K562 (cell line): ENCODE results near the gene SYNJ2. TPM values are rescaled to one million over a fixed set of nuclear protein-coding genes. Genes with fewer than 3 reads are reported as not detected.

Experiments used
- CEBPB ChIP-seq: fragments of 450-650 bp; IDR thresholded peaks from 2 replicates; pipeline ENCODE4 v1.6.1; 2016; ENCODE audit warnings: missing genetic modification characterization, missing compliant biosample characterization
- CHD1 ChIP-seq: fragments of 200-600 bp; sonication (generic); IDR thresholded peaks from one replicate; pipeline ENCODE4 v1.6.1; 2012; ENCODE audit warnings: mild to moderate bottlenecking, moderate library complexity, low read length, inconsistent platforms
- CREB1 ChIP-seq, 2 experiments: sonication (generic) in 1 of 2; formaldehyde crosslinking in 1 of 2; IDR thresholded peaks; 2 replicates each; pipeline versions ENCODE4 v1.6.1 to v1.8.0; 2012 to 2022; ENCODE audit warnings: inconsistent platforms in 1 of 2, mild to moderate bottlenecking in 1 of 2, missing genetic modification reagents in 1 of 2, moderate library complexity in 1 of 2
- GABPA ChIP-seq: fragments of 200-800 bp; sonication (Bioruptor generic); conservative IDR thresholded peaks from 2 replicates; pipeline ENCODE4 v1.6.1; 2016; ENCODE audit warnings: low read depth, missing genetic modification characterization, missing compliant biosample characterization
- HCFC1 ChIP-seq: IDR thresholded peaks from 2 replicates; pipeline ENCODE4 v1.6.1; 2012; ENCODE audit warnings: low read depth, low read length, improper control_type of control experiment
- HDAC2 ChIP-seq: fragments of 450-650 bp; IDR thresholded peaks from 2 replicates; pipeline ENCODE4 v1.6.1; 2016; ENCODE audit warnings: mild to moderate bottlenecking
- KDM4B ChIP-seq, 2 experiments: fragments of 450-650 bp in 1 of 2; sonication (generic) in 1 of 2; IDR thresholded peaks; 2 replicates each; pipeline ENCODE4 v1.6.1; 2016 to 2017; ENCODE audit warnings: borderline replicate concordance in 2 of 2, antibody characterized with exemption in 1 of 2, low read depth in 1 of 2, mild to moderate bottlenecking in 1 of 2
- NCOR1 ChIP-seq: fragments of 450-650 bp; IDR thresholded peaks from 2 replicates; pipeline ENCODE4 v1.6.1; 2016; ENCODE audit warnings: mild to moderate bottlenecking, moderate library complexity
- NR4A1 ChIP-seq, 2 experiments: fragments of 250-450 bp in 1 of 2; fragments of 450-650 bp in 1 of 2; sonication (Bioruptor Pico) in 1 of 2; IDR thresholded peaks; 2 replicates each; pipeline versions ENCODE4 v1.4.0 to v1.6.1; 2016 to 2020; ENCODE audit warnings: mild to moderate bottlenecking in 2 of 2, missing compliant biosample characterization in 1 of 2, missing genetic modification characterization in 1 of 2, moderate library complexity in 1 of 2
- PCBP2 ChIP-seq: fragments of 200-400 bp; formaldehyde crosslinking; IDR thresholded peaks from 2 replicates; pipeline ENCODE4 v1.6.1; 2018; ENCODE audit warnings: low read length, low read depth, mild to moderate bottlenecking, moderate library complexity; ENCODE audit not compliant: poor library complexity, severe bottlenecking
- PHF8 ChIP-seq: fragments of 200-600 bp; sonication (generic); IDR thresholded peaks from 2 replicates; pipeline ENCODE4 v1.6.1; 2012; ENCODE audit warnings: mixed run types, mild to moderate bottlenecking, inconsistent platforms, low read length, moderate library complexity, borderline replicate concordance
- PPARD ChIP-seq: fragments of 250-450 bp; sonication (Bioruptor Pico); IDR thresholded peaks from 2 replicates; pipeline ENCODE4 v1.8.0; 2022; ENCODE audit warnings: inconsistent platforms, mild to moderate bottlenecking, moderate library complexity
- RAD51 ChIP-seq: fragments of 450-650 bp; IDR thresholded peaks from 2 replicates; pipeline ENCODE4 v1.7.1; 2016; ENCODE audit warnings: low read depth, mild to moderate bottlenecking, borderline replicate concordance
- SP1 ChIP-seq: sonication (generic); formaldehyde crosslinking; IDR thresholded peaks from 2 replicates; pipeline ENCODE4 v1.8.1; 2022; ENCODE audit warnings: mild to moderate bottlenecking, missing genetic modification reagents
- STAG1 ChIP-seq: sonication (generic); formaldehyde crosslinking; IDR thresholded peaks from 2 replicates; pipeline ENCODE4 v1.5.0; 2020; ENCODE audit warnings: missing genetic modification reagents, borderline replicate concordance
- TAL1 ChIP-seq: fragments of 450-650 bp; IDR thresholded peaks from 2 replicates; pipeline ENCODE4 v1.6.1; 2016; ENCODE audit warnings: mild to moderate bottlenecking
- TCF7 ChIP-seq: sonication (generic); IDR thresholded peaks from 2 replicates; pipeline ENCODE4 v1.6.1; 2016; ENCODE audit warnings: antibody characterized with exemption, borderline replicate concordance
- U2AF2 ChIP-seq: fragments of 200-400 bp; formaldehyde crosslinking; optimal IDR thresholded peaks from 2 replicates; pipeline ENCODE3; 2017; ENCODE audit warnings: low read depth, mild to moderate bottlenecking, low read length
- ZNF124 ChIP-seq: sonication (generic); formaldehyde crosslinking; IDR thresholded peaks from 2 replicates; pipeline ENCODE4 v1.8.1; 2022; ENCODE audit warnings: missing genetic modification reagents
- ZNF764 ChIP-seq: fragments of 250-450 bp; sonication (Bioruptor Pico); IDR thresholded peaks from 2 replicates; pipeline ENCODE4 v1.4.0; 2020; ENCODE audit warnings: low read depth, mild to moderate bottlenecking, moderate library complexity
- polyA plus RNA-seq, 8 experiments: library from polyadenylated mRNA; depleted of rRNA in 4 of 8; stranded (reverse) in 5 of 8; unstranded in 3 of 8; fragments of >200 nt; fragmentation: Nextera tagmentation in 2 of 8; fragmentation: Illumina TruSeq in 1 of 8; extraction: Ambion mirVana in 2 of 8; extraction: Trizol in 1 of 8; gene quantifications; 2 replicates each; pipeline versions ENCODE4 v1.2.1 to v1.2.3, GENCODE V29; 2011 to 2014; ENCODE audit warnings: inconsistent platforms in 1 of 8, missing spikeins in 1 of 8
- total RNA-seq, 7 experiments: library from RNA; depleted of rRNA in 6 of 7; stranded (reverse); fragments of >200 nt in 6 of 7; fragmentation: Illumina TruSeq in 2 of 7; extraction: Trizol in 2 of 7; gene quantifications; 2 replicates each; pipeline versions ENCODE4 v1.2.1 to v1.2.3, GENCODE V29; 2011 to 2021; ENCODE audit warnings: low replicate concordance in 1 of 7
- TF ChIP-seq, protein P1 (sequence below): fragments of 250-450 bp; sonication (Bioruptor Pico); IDR thresholded peaks from 2 replicates; pipeline ENCODE4 v1.6.1; 2021; ENCODE audit warnings: mild to moderate bottlenecking
- TF ChIP-seq, protein P2 (sequence below): fragments of 250-450 bp; sonication (Bioruptor Pico); IDR thresholded peaks from 2 replicates; pipeline ENCODE4 v1.5.0; 2021
- TF ChIP-seq, protein P3 (sequence below): fragments of 250-450 bp; sonication (Bioruptor Pico); IDR thresholded peaks from 2 replicates; pipeline ENCODE4 v1.8.0; 2022; ENCODE audit warnings: moderate library complexity, mild to moderate bottlenecking, inconsistent platforms
- TF ChIP-seq, protein P4 (sequence below): sonication (generic); IDR thresholded peaks from 2 replicates; pipeline ENCODE4 v1.6.1; 2016

SYNJ2 gene
- total and polyA plus RNA-seq, 9 of the 15 experiments (the other 6 are each of a cell fraction or from before 2014, with no cell fraction given): 3.0 to 27.7 (median 17.8) TPM

DNA sequence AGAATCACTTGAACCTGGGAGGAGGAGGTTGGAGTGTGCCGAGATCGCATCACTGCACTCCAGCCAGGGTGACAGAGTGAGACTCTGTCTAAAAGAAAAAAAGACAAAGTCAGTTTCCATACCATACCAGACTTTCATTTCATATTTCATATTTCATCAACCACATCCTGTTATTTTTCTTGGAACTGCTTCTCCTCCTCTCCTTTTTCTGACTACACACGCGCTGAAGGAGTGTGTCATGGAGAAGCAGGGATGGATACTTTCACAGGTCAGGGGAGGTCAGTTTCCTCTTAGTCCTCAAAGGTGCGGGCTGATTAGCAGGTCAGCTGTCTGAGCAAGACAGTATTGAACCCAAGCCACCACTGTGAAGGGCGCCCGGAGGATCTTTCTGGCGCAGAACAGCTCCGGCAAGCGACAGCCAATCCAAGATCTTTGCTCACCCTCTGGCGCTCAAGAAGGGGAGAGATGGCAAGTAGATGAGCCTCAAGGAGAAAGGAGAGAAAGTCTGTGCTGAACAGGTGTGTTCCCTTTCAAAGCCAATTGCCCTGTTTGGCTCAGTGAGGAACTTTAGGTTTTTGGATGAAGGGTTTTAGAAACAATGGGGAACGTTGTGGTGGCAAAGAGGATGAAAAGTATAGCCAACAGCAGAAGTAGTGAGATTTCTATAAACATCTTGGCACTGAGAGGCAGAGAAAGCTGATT lies 18.9 kb upstream of the SYNJ2 start (continued):
- TF ChIP-seq, protein P1, sequence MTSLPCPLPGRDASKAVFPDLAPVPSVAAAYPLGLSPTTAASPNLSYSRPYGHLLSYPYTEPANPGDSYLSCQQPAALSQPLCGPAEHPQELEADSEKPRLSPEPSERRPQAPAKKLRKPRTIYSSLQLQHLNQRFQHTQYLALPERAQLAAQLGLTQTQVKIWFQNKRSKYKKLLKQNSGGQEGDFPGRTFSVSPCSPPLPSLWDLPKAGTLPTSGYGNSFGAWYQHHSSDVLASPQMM (CRISPR knock-in tag): no peak
- TF ChIP-seq CEBPB (no peak), CREB1 (IDR thresholded peaks at IDR 0.05) (no peak), CREB1 (CRISPR knock-in tag; IDR thresholded peaks at IDR 0.05) (no peak), HCFC1 (no peak), TAL1 (peak; percentile 34; the same call in 1 of the 2 replicates), ZNF764 (CRISPR knock-in tag) (no peak), RAD51 (no peak; the same call in 1 of the 2 replicates), NR4A1 (CRISPR knock-in tag; IDR thresholded peaks at IDR 0.05) (no peak), NR4A1 (tag; IDR thresholded peaks at IDR 0.05) (no peak), PHF8 (no peak; the same call in 1 of the 2 replicates), STAG1 (CRISPR knock-in tag) (no peak), PPARD (CRISPR knock-in tag) (no peak), GABPA (tag) (peak; percentile 66), U2AF2 (no peak), TCF7 (no peak), PCBP2 (no peak), SP1 (CRISPR knock-in tag) (no peak), NCOR1 (peak; percentile 30; the same call in 1 of the 2 replicates), ZNF124 (CRISPR knock-in tag) (no peak), CHD1 (no peak), HDAC2 (no peak), KDM4B (IDR thresholded peaks at IDR 0.05; ENCODE audit: borderline replicate concordance in 2 of 2, low read depth in 1 of 2) (no peak)
- TF ChIP-seq, protein P2, sequence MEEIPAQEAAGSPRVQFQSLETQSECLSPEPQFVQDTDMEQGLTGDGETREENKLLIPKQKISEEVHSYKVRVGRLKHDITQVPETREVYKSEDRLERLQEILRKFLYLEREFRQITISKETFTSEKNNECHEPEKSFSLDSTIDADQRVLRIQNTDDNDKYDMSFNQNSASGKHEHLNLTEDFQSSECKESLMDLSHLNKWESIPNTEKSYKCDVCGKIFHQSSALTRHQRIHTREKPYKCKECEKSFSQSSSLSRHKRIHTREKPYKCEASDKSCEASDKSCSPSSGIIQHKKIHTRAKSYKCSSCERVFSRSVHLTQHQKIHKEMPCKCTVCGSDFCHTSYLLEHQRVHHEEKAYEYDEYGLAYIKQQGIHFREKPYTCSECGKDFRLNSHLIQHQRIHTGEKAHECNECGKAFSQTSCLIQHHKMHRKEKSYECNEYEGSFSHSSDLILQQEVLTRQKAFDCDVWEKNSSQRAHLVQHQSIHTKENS (CRISPR knock-in tag): no peak
- TF ChIP-seq, protein P3, sequence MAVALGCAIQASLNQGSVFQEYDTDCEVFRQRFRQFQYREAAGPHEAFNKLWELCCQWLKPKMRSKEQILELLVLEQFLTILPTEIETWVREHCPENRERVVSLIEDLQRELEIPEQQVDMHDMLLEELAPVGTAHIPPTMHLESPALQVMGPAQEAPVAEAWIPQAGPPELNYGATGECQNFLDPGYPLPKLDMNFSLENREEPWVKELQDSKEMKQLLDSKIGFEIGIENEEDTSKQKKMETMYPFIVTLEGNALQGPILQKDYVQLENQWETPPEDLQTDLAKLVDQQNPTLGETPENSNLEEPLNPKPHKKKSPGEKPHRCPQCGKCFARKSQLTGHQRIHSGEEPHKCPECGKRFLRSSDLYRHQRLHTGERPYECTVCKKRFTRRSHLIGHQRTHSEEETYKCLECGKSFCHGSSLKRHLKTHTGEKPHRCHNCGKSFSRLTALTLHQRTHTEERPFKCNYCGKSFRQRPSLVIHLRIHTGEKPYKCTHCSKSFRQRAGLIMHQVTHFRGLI: no peak
- TF ChIP-seq, protein P4, sequence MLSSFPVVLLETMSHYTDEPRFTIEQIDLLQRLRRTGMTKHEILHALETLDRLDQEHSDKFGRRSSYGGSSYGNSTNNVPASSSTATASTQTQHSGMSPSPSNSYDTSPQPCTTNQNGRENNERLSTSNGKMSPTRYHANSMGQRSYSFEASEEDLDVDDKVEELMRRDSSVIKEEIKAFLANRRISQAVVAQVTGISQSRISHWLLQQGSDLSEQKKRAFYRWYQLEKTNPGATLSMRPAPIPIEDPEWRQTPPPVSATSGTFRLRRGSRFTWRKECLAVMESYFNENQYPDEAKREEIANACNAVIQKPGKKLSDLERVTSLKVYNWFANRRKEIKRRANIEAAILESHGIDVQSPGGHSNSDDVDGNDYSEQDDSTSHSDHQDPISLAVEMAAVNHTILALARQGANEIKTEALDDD: no peak
